ENCODE results near the gene OTX2. TPM values are rescaled to one million over a fixed set of nuclear protein-coding genes. Genes with fewer than 3 reads are reported as not detected.
A peak's percentile ranks its signal among the peaks of the same experiment; 100 is the strongest.

Gene OTX2
- total RNA-seq, 2 donors from 2014 or later: 321 to 348 TPM

DNA sequence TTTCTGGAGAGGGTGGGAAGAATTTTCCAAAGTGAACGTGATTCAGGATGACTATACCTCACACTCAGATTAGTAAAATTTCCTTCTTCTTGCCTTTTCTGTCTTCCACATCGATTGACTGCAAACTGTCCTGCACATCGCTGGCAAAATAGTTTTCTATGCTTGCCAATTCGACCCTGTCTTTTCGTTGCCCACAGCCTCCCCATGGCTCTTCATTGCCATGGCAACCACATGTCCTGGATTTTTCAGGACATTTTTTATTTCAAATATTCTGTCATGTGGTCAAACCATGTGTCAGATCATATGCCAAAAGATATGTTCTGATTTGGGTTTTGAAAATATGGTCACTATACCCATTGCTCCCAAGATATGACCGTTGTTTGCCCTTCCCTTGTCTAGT is 46.9 kb upstream of the OTX2 start:
- no peak overlapping the region for H3K27ac ChIP-seq (ENCODE audit: low read depth, low read length)
- H3K4me3 Mint-ChIP-seq: peak overlapping the region; percentile 36
- TF ChIP-seq, protein P1, sequence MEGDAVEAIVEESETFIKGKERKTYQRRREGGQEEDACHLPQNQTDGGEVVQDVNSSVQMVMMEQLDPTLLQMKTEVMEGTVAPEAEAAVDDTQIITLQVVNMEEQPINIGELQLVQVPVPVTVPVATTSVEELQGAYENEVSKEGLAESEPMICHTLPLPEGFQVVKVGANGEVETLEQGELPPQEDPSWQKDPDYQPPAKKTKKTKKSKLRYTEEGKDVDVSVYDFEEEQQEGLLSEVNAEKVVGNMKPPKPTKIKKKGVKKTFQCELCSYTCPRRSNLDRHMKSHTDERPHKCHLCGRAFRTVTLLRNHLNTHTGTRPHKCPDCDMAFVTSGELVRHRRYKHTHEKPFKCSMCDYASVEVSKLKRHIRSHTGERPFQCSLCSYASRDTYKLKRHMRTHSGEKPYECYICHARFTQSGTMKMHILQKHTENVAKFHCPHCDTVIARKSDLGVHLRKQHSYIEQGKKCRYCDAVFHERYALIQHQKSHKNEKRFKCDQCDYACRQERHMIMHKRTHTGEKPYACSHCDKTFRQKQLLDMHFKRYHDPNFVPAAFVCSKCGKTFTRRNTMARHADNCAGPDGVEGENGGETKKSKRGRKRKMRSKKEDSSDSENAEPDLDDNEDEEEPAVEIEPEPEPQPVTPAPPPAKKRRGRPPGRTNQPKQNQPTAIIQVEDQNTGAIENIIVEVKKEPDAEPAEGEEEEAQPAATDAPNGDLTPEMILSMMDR (conservative IDR thresholded peaks at IDR 0.05): no peak
- no peak overlapping the region for H3K27ac Mint-ChIP-seq
- DNase-seq: no peak
- WGBS, 2 experiments (ENCODE audit: insufficient coverage in 1 of 2, insufficient read length in 1 of 2): 51 to 83% methylated on average over 4 to 5 of the region's 6 CpGs
- peaks cover 59% of the 10 kb centered on the region for H3K4me1 Mint-ChIP-seq
- H3K27me3 ChIP-seq (ENCODE audit: control insufficient read depth, insufficient read depth, low read length, poor library complexity, severe bottlenecking): no peaks in the 10 kb centered on the region
- peaks cover 7% of the 10 kb centered on the region for H3K27me3 Mint-ChIP-seq (ENCODE audit: insufficient read depth)
- no peaks in the 10 kb centered on the region for H3K36me3 Mint-ChIP-seq (ENCODE audit: low read depth)
- H3K4me1 ChIP-seq (ENCODE audit: control insufficient read depth, insufficient read depth, low read length): peaks cover 30% of the 10 kb centered on the region
- no peak overlapping the region for H3K9ac ChIP-seq (ENCODE audit: extremely low read depth, low read length, poor library complexity, severe bottlenecking)
- no peaks in the 10 kb centered on the region for H3K9me3 Mint-ChIP-seq
- H3K36me3 ChIP-seq (ENCODE audit: control insufficient read depth, insufficient read depth, low read length): no peaks in the 10 kb centered on the region
- no peaks in the 10 kb centered on the region for H3K9me3 ChIP-seq (ENCODE audit: control insufficient read depth, low read length)
- peak overlapping the region; percentile 75 for H3K4me3 ChIP-seq (ENCODE audit: low read length)

DNA sequence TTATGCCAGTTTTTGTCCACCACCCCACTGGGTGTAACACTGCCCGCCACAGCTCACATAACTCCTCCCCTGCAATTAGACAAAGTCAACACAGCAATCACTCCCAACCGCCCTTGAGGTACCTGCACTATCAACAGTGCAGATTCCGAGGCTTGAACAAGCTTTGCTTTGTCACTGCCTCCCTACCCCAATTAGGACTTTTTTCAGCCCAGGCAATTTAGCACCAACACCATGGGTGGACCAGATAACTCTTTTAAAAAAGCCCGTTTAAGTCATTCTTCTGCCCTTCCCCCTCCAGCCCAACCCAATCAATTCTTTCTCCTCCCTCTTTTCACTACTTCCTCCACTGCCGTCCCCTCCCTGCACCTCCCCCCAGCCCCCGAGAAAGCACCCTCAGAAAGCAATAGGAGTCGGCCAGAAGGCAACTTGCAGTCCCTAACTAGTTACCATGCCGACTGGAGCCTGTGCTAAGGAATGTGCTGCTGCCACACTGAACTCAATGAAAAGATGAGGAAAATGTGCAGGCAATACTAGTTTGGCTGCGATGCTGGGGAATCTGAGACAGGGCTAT is 45.7 kb upstream of the OTX2 start:
- H3K36me3 Mint-ChIP-seq (ENCODE audit: low read depth): no peaks in the 10 kb centered on the region
- Histone ChIP-seq H3K4me1 (ENCODE audit: control insufficient read depth, insufficient read depth, low read length) (peaks cover 30% of the 10 kb centered on the region), H3K4me3 (ENCODE audit: low read length) (peak overlapping the region; percentile 75), H3K36me3 (ENCODE audit: control insufficient read depth, insufficient read depth, low read length) (no peaks in the 10 kb centered on the region), H3K27me3 (ENCODE audit: control insufficient read depth, insufficient read depth, low read length, poor library complexity, severe bottlenecking) (no peaks in the 10 kb centered on the region), H3K27ac (ENCODE audit: low read depth, low read length) (peak overlapping the region; percentile 49), H3K9ac (ENCODE audit: extremely low read depth, low read length, poor library complexity, severe bottlenecking) (peak overlapping the region; percentile 7), H3K9me3 (ENCODE audit: control insufficient read depth, low read length) (no peaks in the 10 kb centered on the region)
- no peaks in the 10 kb centered on the region for H3K9me3 Mint-ChIP-seq
- 0 to 1% methylated on average over 7 to 9 of the region's 9 CpGs for WGBS, 2 experiments (ENCODE audit: insufficient coverage in 1 of 2, insufficient read length in 1 of 2)
- H3K4me1 Mint-ChIP-seq: peaks cover 54% of the 10 kb centered on the region
- peak overlapping the region; percentile 59 for H3K27ac Mint-ChIP-seq
- peaks cover 18% of the 10 kb centered on the region for H3K27me3 Mint-ChIP-seq (ENCODE audit: insufficient read depth)
- peak overlapping the region; percentile 36 for H3K4me3 Mint-ChIP-seq
- peak; percentile 90 for DNase-seq
- TF ChIP-seq, protein P1 (conservative IDR thresholded peaks at IDR 0.05): no peak

DNA sequence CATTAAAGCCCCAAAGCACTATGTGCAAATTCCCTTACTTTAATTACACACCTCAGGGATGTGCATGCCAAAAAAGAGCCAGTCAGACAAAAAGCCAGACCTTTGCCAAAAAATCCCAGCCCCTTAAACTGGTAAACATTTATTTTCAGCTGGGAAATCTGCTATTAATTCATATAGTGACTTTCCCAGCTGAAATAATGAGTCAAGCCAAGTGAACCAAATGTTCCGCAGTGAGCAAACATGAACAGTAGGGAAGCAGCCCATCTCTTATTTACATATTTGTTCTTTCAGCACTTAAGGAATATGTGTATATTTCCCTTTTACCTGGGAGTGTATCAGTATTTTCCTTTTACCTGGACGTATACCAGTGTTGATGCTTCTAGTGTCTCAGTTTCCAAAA is 44.0 kb upstream of the OTX2 start:
- Mint-ChIP-seq H3K9me3 (no peaks in the 10 kb centered on the region), H3K27ac (no peak overlapping the region), H3K4me1 (peaks cover 41% of the 10 kb centered on the region), H3K36me3 (ENCODE audit: low read depth) (no peaks in the 10 kb centered on the region), H3K27me3 (ENCODE audit: insufficient read depth) (peaks cover 29% of the 10 kb centered on the region), H3K4me3 (no peak overlapping the region)
- 50% methylated on average over 2 of the region's 2 CpGs; no CpG with 5 or more reads in 1 of the 2 experiments for WGBS, 2 experiments (ENCODE audit: insufficient coverage in 1 of 2, insufficient read length in 1 of 2)
- H3K27ac ChIP-seq (ENCODE audit: low read depth, low read length): no peak overlapping the region
- no peak overlapping the region for H3K4me3 ChIP-seq (ENCODE audit: low read length)
- H3K4me1 ChIP-seq (ENCODE audit: control insufficient read depth, insufficient read depth, low read length): peaks cover 30% of the 10 kb centered on the region
- no peak for DNase-seq
- no peaks in the 10 kb centered on the region for H3K27me3 ChIP-seq (ENCODE audit: control insufficient read depth, insufficient read depth, low read length, poor library complexity, severe bottlenecking)
- H3K9me3 ChIP-seq (ENCODE audit: control insufficient read depth, low read length): no peaks in the 10 kb centered on the region
- H3K36me3 ChIP-seq (ENCODE audit: control insufficient read depth, insufficient read depth, low read length): no peaks in the 10 kb centered on the region
- TF ChIP-seq, protein P1 (conservative IDR thresholded peaks at IDR 0.05): no peak
- H3K9ac ChIP-seq (ENCODE audit: extremely low read depth, low read length, poor library complexity, severe bottlenecking): no peak overlapping the region
